AG09309 (cell line): ENCODE measurements around the gene KRT3.

Source experiments
- DNase-seq: peaks from one replicate; pipeline ENCODE4 v3.0.0-alpha.2; 2010; ENCODE audit warnings: low read depth
- H3K4me3 ChIP-seq: 2 replicates; pipeline ENCODE4 v1.5.1; 2011; ENCODE audit warnings: mild to moderate bottlenecking, low read depth, low read length, moderate library complexity; ENCODE audit not compliant: control insufficient read depth
- TF ChIP-seq, protein P1 (sequence below): IDR thresholded peaks from 2 replicates; pipeline ENCODE4 v1.5.1; 2011; ENCODE audit warnings: mild to moderate bottlenecking, low read depth, low read length, inconsistent platforms; ENCODE audit not compliant: insufficient read depth, control insufficient read depth; ENCODE audit errors: missing control alignments

KRT3 gene

DNA sequence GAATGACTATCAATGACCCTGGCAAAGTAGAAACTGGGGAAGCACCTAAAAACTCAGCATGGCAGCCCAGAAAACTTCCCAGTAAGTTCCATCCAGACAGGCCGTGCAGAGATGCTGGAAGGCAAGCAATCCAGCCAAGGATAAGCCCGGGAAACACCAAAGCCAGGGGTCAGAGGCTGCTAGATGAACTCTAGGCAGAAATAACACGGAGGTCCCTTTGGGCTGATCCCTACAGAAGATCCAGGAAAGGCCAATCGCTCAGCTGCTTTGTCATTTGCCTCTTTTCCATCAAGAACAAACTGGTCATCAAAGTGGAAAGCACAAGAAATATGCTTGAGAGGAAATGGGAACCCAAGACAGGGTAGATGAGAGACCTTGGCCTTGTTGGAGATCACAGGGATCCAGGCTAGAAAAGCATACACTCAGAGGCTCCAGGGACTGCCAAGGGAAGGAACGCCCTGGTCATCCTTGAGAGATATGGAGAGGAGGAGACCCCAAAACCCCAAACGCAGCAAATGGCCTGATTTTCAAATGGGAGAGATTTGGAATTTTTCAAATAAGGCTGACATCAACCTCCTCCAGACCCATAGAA lies 31.7 kb upstream of the KRT3 start:
- TF ChIP-seq, protein P1, sequence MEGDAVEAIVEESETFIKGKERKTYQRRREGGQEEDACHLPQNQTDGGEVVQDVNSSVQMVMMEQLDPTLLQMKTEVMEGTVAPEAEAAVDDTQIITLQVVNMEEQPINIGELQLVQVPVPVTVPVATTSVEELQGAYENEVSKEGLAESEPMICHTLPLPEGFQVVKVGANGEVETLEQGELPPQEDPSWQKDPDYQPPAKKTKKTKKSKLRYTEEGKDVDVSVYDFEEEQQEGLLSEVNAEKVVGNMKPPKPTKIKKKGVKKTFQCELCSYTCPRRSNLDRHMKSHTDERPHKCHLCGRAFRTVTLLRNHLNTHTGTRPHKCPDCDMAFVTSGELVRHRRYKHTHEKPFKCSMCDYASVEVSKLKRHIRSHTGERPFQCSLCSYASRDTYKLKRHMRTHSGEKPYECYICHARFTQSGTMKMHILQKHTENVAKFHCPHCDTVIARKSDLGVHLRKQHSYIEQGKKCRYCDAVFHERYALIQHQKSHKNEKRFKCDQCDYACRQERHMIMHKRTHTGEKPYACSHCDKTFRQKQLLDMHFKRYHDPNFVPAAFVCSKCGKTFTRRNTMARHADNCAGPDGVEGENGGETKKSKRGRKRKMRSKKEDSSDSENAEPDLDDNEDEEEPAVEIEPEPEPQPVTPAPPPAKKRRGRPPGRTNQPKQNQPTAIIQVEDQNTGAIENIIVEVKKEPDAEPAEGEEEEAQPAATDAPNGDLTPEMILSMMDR = no peak
- no peak for DNase-seq

DNA sequence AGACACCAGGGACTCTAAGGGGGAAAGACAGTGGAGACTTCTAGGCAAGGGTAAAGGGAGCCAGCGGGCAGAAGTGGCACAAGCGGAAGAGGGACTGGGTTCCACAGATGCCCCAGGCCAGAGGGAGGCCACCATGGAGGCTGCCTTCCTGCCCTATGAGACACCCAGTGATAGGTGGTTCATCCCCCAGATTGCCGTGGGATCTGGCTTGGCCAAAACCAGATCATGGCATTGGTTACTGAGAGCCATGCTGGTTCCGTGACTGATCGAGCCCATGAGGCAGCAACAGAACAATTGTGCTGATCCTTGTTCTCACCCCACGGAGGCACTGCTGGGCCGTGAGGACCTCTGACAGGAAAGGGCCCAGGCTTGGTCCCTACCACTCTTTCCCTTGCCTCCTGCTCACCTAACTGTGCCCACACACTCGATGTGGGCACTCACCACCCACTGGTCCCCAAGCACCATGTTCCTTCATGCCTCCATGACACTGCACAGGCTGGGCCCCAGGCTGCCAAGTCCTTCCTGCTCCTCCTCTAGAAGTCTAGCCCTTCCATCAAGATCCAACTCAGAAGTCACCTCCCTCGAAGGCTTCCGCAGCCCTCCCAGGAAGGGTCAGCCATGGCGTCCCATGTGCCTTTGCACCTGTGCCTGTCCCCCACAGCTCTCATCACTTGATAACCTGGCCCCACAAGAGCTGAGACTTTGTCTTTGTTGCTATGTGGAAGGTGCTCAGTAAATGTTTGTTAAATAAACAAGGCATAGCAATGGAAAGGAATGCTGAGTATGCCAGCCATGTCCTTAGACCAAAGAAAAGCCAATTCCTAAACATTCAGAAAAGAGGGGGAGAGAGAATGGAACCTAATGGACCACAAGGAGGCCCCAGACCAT lies 30.9 kb upstream of the KRT3 start:
- no peak for DNase-seq
- no peak overlapping the region for H3K4me3 ChIP-seq
- TF ChIP-seq, protein P1 = no peak

More for the DNA sequence above, 31.7 kb upstream of the KRT3 start:
- no peak overlapping the region for H3K4me3 ChIP-seq

DNA sequence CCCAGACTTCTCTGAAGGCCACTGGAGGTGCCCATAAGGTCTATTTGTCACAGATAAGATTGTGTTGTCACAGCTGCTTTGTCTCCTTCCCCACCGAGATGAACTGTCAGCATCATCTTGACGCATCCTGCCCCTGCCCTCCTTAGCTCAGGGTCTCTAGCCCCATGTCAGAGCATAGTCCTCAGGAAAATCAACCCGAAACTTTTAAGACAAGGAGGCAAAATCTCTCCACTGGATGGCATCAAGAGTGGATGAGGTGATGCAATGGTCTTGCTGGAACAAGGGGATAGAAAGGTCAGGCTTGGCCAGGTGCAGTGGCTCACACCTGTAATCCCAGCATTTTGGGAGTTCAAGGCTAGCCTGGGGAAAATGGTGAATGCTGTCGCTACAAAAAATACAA lies 30.0 kb upstream of the KRT3 start:
- H3K4me3 ChIP-seq = no peak overlapping the region
- TF ChIP-seq, protein P1 = no peak
- no peak for DNase-seq

DNA sequence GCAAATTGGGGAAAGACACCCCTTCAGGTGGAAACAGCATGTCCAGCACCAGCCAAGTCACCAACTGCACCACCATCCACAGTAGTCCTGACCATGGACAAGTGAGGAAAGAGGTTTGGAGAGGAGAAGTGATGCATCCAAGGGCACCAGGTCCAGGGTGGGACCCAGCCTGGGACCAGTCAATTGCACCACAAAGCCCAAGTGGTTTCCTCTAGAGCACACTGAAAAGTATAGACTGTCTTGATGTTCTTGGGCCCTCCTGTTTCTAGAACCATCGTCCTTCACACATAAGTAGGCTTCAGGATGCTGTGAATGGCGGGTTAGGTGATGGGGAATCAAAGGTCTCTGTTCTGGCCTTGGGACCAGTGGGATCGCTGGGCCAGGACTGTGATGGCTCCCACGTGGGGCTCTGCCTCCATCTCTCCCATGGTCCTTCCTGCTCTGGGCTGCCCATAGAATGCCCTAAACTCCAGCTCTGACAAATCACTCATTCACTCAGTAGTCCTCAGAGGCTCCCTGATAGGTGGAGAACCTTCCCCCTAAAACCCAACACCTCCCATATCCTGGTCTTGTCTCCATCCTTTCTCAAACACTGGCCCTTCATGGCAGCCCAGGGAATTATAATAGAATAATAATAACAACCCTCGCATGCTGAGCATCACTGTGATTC lies 29.0 kb upstream of the KRT3 start:
- no peak for DNase-seq
- TF ChIP-seq, protein P1 = no peak
- H3K4me3 ChIP-seq = no peak overlapping the region

DNA sequence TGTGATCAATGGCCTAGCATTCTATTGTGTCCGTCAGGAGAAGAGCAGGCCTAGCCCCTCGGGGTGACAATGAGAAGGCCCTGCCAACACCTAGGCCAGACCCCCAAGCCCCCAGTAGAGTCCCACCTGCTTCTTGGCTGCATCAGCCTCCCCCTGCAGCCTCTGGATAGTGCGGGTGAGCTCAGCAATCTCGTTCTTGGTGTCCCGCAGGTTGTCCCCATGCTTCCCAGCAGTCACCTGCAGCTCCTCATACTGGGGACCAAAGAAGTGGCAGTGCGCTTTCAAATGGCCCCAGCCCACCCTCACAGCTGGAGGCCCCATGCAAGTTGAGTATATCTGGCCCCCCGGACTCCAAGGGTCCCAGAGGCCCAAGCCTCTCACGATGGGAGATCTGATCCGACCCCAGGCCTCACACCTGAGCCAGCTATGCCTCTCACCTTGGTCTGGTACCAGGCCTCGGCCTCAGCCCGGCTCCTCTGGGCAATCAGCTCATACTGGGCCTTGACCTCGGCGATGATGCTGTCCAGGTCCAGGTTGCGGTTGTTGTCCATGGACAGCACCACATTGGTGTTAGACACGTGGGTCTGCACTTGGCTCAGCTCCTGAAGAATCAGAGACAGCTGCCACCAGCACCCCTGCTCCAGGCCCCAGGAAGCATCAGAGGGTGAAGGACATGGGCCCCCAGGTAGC lies 28.0 kb upstream of the KRT3 start:
- no peak overlapping the region for H3K4me3 ChIP-seq
- TF ChIP-seq, protein P1 = no peak
- no peak for DNase-seq
